Fibroblast of lung (primary cell): ENCODE measurements around the gene AMIGO1.

Experiments used
- EZH2 ChIP-seq: IDR thresholded peaks from 2 replicates; pipeline ENCODE4 v1.5.1; 2012; ENCODE audit warnings: low read length, control low read depth, mild to moderate bottlenecking; ENCODE audit errors: missing control alignments
- TF ChIP-seq, protein P1 (sequence below), 2 donors: IDR thresholded peaks in 1 of 2; conservative IDR thresholded peaks in 1 of 2; 1 replicate in 1 of 2; 2 replicates in 1 of 2; pipeline ENCODE4 v1.5.1; 2011 to 2012; ENCODE audit warnings: low read length in 2 of 2, control low read depth in 1 of 2, inconsistent platforms in 1 of 2, low read depth in 1 of 2, mild to moderate bottlenecking in 1 of 2

DNA sequence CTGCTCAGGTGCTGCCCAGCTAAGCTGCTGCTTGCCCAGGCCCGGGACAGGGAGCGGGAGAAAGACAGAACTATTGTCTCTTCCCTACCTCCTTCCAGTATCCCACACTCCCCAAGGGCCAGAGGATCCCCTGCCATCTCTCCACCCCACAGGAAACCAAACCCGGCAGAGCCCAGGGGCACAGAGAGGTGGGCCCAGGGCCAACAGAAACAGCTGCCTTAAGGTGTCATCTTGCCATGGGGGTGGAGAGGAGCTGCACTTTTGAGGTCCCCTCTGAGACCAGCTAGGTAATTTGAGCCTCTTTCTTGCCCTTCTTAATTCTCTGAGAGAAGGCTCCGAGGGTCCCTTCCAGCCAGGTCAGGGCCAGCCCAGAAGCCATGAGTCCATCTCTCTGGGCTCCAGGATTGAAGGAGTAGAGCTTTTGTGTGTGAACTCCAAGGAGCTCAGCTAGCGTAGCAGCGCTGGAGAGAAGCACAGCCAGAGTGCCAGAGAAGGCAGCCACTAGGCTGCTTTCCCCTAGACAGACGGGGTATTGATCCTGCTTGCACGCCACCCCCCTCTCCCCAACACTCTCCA, 20.4 kb upstream of the AMIGO1 start:
- TF ChIP-seq, protein P1, sequence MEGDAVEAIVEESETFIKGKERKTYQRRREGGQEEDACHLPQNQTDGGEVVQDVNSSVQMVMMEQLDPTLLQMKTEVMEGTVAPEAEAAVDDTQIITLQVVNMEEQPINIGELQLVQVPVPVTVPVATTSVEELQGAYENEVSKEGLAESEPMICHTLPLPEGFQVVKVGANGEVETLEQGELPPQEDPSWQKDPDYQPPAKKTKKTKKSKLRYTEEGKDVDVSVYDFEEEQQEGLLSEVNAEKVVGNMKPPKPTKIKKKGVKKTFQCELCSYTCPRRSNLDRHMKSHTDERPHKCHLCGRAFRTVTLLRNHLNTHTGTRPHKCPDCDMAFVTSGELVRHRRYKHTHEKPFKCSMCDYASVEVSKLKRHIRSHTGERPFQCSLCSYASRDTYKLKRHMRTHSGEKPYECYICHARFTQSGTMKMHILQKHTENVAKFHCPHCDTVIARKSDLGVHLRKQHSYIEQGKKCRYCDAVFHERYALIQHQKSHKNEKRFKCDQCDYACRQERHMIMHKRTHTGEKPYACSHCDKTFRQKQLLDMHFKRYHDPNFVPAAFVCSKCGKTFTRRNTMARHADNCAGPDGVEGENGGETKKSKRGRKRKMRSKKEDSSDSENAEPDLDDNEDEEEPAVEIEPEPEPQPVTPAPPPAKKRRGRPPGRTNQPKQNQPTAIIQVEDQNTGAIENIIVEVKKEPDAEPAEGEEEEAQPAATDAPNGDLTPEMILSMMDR (conservative IDR thresholded peaks at IDR 0.05 in 1 of 2, IDR thresholded peaks at IDR 0.05 in 1 of 2; ENCODE audit: low read depth in 1 of 2, low read length in 2 of 2), result no peak
- no peak for TF ChIP-seq EZH2
